Liver (tissue), 3 donors: Measurements from ENCODE around the gene DBP.

ENCODE experiments used
- ATF3 ChIP-seq: IDR thresholded peaks from 2 replicates; pipeline ENCODE4 v1.6.1; 2016; ENCODE audit warnings: antibody characterized with exemption
- CTCF ChIP-seq: fragments of 150-350 bp; IDR thresholded peaks from 2 replicates; pipeline ENCODE4 v1.5.1; 2017; ENCODE audit warnings: improper control_type of control experiment, low read depth, low read length; ENCODE audit not compliant: missing input control
- FOXA1 ChIP-seq: IDR thresholded peaks from 2 replicates; pipeline ENCODE4 v1.6.1; 2016; ENCODE audit warnings: antibody characterized with exemption
- GABPA ChIP-seq, 2 donors: IDR thresholded peaks in 1 of 2; conservative IDR thresholded peaks in 1 of 2; 2 replicates each; pipeline ENCODE4 v1.6.1; 2016; ENCODE audit warnings: antibody characterized with exemption in 2 of 2, mild to moderate bottlenecking in 1 of 2, moderate library complexity in 1 of 2
- HNF4G ChIP-seq: IDR thresholded peaks from 2 replicates; pipeline ENCODE4 v1.6.1; 2016; ENCODE audit warnings: antibody characterized with exemption
- JUND ChIP-seq, 2 donors: IDR thresholded peaks; 2 replicates each; pipeline ENCODE4 v1.6.1; 2016; ENCODE audit warnings: antibody characterized with exemption in 2 of 2
- MAX ChIP-seq: IDR thresholded peaks from 2 replicates; pipeline ENCODE4 v1.6.1; 2016; ENCODE audit warnings: antibody characterized with exemption
- NR2F2 ChIP-seq: IDR thresholded peaks from 2 replicates; pipeline ENCODE4 v1.6.1; 2016; ENCODE audit warnings: antibody characterized with exemption
- RAD21 ChIP-seq, 2 donors: IDR thresholded peaks; 2 replicates each; pipeline ENCODE4 v1.6.1; 2016; ENCODE audit warnings: antibody characterized with exemption in 2 of 2, mild to moderate bottlenecking in 2 of 2
- REST ChIP-seq: IDR thresholded peaks from 2 replicates; pipeline ENCODE4 v1.6.1; 2016; ENCODE audit warnings: antibody characterized with exemption, mild to moderate bottlenecking
- SP1 ChIP-seq: IDR thresholded peaks from 2 replicates; pipeline ENCODE4 v1.6.1; 2018; ENCODE audit warnings: antibody characterized with exemption, mild to moderate bottlenecking
- TAF1 ChIP-seq: conservative IDR thresholded peaks from 2 replicates; pipeline ENCODE4 v1.6.1; 2016; ENCODE audit warnings: antibody characterized with exemption, mild to moderate bottlenecking
- YY1 ChIP-seq: IDR thresholded peaks from 2 replicates; pipeline ENCODE4 v1.6.1; 2016; ENCODE audit warnings: antibody characterized with exemption, mild to moderate bottlenecking
- ZBTB33 ChIP-seq: IDR thresholded peaks from 2 replicates; pipeline ENCODE4 v1.6.1; 2016; ENCODE audit warnings: antibody characterized with exemption
- donor health status: healthy.
- donor health status: healthy.

GRCh38 chr19:48656840-48657474 lies 19.8 kb upstream of the DBP start:
- TF ChIP-seq REST: no peak
- no peak for TF ChIP-seq MAX
- no peak for TF ChIP-seq CTCF
- no peak for TF ChIP-seq YY1
- TF ChIP-seq GABPA (IDR thresholded peaks at IDR 0.05 in 1 of 2, conservative IDR thresholded peaks at IDR 0.05 in 1 of 2): no peak
- no peak for TF ChIP-seq RAD21 (IDR thresholded peaks at IDR 0.05)
- no peak for TF ChIP-seq SP1
- no peak for TF ChIP-seq FOXA1
- TF ChIP-seq NR2F2: no peak
- no peak for TF ChIP-seq HNF4G
- TF ChIP-seq TAF1: no peak
- no peak for TF ChIP-seq JUND (IDR thresholded peaks at IDR 0.05)
- no peak for TF ChIP-seq ZBTB33
- no peak for TF ChIP-seq ATF3
